HG02610 (cell line): ENCODE results near the gene UNC13C.
"Not testable (repeated sequence)": the region's sequence is repeated elsewhere in the genome, so short reads cannot be mapped to it uniquely, and the experiment has no call there.

Experiments used
- ATAC-seq: cut with Tn5 transposase; IDR thresholded peaks from one replicate; pipeline ENCODE4 v1.9.1; 2021; ENCODE audit warnings: mild to moderate bottlenecking, moderate library complexity; ENCODE audit not compliant: unreplicated experiment

UNC13C gene

GRCh38 chr15:53978253-53978906 lies at the start of gene UNC13C:
Gene UNC13C (plus strand): TSS chr15:53978441. CDS start chr15:54012904, 34,463 bp downstream.
- ATAC-seq, result no peak

- ATAC-seq, result no peak
Measured at GRCh38 chr15:53936137-53936536, 42.1 kb upstream of the UNC13C start.

GRCh38 chr15:53937632-53938031 lies 40.6 kb upstream of the UNC13C start:
- not testable (repeated sequence) for ATAC-seq

GRCh38 chr15:53950572-53950971 lies 27.7 kb upstream of the UNC13C start:
- ATAC-seq, result no peak

DNA sequence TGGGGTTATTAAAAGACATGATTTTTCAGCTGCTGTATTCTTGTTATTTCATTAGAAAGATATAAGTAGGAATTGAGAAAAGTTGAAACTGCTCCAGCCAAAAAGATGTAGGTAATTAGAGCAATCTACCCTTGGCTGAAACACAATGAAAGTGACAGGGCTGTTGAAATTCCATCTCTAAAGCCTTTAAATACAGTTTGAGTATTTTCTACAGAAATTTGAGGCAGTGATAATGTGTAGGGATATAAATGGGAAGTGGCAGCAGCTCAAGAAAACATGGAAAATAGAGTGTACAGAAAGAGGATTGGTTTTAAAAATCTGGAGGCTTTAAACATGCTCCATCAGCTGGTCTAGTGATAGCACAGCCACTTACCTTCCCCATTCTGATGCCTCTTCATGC lies 22.8 kb upstream of the UNC13C start:
- no peak for ATAC-seq

DNA sequence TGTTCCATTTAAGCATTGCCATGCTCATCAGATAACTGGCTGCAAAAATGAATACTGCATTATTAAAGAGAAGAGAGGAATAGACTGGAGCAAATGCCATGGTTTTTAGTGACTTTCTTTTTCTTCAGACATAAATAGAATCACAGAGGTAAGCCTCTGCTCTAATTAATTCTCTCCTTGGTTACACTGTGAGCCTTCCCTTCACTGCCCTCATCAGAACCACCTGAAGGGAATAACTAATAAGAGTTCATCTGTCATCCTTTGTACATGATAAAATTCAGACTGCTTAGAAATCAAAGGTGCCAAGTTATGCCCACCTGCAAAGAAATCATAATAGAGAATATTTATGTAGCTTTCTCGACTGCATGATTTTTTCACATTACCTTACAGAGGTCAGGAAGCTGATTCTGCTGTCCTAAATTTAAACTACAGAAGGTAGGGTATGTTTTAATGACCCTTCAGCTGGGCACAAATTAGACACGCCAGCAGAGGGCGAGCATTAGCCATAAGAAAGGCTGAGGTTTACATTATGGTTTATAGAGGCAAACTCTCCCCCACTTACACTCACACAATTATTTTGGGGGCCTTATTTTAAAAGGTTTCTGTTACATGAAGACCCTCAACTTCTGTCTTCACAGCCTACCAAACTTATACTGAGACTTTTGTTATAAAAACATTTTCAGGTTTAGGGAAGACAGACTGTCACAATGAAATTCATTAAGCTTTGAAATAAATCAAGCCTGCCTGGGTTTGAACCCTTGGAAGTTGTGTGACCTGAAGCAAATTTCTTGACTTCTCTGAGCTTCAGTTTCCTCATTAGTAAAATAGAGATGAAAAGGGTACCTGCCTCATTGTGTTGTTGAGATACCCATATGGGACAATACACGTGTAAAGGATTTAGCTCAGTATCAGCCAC lies 15.3 kb upstream of the UNC13C start:
- no peak for ATAC-seq

- no peak for ATAC-seq
Measured at GRCh38 chr15:53963801-53964200, 14.4 kb upstream of the UNC13C start.

DNA sequence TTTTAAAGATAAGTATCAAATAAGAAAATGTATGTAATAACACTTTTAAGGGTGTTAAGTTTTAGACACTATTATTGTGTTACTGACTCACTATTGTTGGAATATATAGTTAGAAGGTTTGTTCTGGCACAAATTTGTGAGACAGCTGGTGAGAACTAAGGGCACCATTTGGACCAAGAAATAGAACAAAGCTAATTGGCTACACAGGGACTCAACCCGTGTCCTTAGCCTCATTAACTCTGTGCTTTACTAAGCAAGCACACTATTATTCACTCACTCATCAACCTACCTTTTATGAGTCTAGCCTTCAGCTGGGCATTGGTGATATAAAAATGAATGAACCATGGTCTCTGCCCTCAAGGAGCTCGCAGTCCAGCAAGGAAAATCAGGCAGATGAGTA lies 4.1 kb upstream of the UNC13C start:
- no peak for ATAC-seq

DNA sequence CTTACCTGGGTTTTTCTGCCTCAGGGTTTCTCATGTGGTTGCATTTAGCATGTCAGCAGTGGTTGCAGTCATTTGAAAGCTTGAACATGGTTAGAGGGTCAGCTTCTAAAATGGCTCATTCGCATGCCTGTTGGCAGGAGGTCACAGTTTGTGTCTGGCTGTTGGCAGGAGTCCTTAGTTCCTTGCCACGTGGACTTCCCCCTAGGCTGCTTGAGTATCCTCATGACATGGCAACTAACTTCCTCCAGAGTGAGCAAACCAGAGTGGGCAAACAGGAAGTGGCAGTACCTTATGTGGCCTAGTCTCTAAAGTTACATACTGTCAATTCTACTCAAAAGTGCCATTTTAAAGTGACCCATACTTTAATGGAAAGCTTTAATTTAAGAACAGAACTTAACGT lies 3.4 kb upstream of the UNC13C start:
- ATAC-seq, result no peak

- no peak for ATAC-seq
Measured at GRCh38 chr15:53976844-53977392, 1.3 kb upstream of the UNC13C start.

DNA sequence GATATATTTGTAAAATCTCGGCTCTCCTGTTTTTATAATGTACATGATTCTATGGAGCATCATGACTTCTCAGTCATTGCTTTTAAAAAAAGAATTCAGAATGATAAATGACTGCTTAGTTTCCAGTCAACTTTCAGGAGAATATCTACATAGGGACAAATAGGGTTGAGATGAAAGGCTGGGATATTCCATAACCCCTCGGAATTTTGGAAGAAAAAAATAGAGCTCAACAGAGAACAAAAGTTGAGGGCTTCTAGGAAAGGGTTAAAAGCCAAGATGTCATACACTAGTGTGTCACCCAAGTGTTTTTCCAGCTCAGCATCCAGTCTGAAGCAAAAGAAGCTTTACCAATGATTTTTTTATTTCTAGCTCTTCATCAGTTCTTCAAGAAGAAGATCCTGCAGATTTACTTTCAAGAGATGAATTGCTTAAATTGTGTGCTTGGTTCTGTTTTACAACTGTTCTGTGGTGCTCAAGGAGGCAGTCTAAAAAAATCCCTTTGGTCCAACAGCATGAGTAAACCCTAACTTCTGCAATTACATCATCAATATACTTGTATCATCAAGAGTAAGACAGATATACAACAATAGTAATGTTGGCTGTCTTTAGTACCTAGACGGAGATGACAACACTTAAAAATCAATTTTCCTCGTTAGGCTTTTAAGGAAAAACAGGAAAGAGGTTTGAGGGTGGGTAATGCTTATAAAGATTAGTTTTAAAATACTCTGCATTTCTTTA lies 979 bp downstream of the UNC13C start:
- ATAC-seq, result no peak

DNA sequence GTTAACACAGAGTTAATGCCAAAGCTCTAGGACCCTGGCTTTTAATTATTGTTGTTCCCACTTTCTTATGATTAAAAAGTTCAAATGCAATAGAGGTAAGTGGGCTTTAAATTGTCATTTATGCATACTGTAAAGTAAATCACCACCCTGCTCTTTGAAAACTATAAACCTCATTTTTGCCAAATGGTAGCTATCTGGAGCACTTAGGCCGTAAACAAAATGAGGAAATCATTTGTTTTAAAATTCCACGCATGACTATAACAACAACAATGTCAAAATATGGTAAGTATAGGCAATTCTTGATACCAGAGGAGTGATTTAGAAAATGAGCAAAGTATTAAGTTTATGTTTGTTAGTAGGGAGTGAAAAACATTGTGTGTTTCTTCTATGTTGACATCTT lies 1.8 kb downstream of the UNC13C start:
- no peak for ATAC-seq

DNA sequence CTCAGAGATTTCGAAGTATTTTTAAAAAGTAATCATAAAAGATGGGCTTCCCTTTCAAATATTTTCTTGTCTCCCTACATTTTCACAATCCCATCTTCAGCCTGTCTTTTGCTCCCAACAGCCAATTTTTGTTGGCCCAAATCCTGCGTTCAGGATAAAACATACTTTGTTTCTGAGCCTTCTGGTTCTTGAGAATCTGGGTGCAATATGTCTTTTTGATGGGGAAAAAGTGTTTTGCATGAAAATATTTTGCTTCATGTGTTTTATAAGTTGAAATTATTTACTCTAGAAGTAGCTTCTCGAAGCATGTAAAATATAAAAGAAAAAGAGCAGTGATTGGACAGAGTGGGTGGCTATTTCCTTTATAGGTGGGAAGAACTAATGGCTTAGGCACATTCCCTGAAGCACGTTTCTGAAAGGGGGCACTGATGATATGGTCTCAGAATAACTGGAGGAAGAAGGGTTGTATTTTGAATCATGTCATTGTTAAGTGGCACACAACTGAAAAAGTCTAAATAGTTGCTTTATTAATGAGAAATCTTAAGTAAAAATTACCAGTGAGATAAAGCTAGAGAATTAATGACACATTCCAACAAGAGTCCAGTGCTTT lies 3.9 kb downstream of the UNC13C start:
- no peak for ATAC-seq

- no peak for ATAC-seq
Measured at GRCh38 chr15:53982876-53983275, 4.6 kb downstream of the UNC13C start.

- ATAC-seq, result no peak
Measured at GRCh38 chr15:53984221-53984620, 6.0 kb downstream of the UNC13C start.

DNA sequence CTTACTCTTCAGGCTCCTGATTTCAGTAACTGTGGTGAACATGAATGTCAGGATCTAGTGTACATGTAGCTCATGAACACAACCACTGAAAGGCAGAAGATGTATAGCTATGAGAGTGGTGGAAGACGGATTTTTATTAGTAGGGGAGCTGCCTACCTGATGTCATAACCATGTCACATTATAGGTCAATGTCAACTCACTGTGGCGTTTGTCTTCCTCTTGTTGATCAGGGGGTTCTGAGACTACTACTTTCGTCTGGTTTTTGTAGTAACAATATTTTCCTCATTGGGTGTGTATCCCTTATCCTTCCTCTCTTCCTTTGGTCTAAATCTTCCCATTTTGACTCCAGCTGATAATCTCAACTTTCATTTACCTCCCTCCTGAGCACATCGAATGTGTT lies 7.3 kb downstream of the UNC13C start:
- ATAC-seq, result no peak

DNA sequence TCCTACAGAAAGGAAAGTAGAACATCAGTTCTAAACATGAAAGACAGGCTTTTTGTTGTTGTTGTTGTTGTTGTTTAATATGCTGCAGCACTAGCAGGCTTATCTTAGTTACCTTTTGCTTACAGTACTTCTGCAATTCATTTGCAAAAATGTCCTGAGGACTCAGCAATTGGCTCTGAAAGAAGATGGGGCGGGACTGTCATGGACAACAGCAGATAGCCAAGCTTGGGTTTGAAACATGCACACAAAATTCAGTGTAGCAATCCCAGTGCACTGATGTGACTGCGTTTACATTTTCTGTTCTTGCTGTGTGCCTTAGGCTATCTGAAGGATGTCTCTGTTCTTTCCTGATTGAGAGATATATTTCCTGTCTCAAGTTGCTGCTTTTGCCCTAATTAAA lies 9.2 kb downstream of the UNC13C start:
- no peak for ATAC-seq

- no peak for ATAC-seq
Measured at GRCh38 chr15:54007256-54007655, 29.0 kb downstream of the UNC13C start.

GRCh38 chr15:54011656-54012055 lies 33.4 kb downstream of the UNC13C start:
- no peak for ATAC-seq

DNA sequence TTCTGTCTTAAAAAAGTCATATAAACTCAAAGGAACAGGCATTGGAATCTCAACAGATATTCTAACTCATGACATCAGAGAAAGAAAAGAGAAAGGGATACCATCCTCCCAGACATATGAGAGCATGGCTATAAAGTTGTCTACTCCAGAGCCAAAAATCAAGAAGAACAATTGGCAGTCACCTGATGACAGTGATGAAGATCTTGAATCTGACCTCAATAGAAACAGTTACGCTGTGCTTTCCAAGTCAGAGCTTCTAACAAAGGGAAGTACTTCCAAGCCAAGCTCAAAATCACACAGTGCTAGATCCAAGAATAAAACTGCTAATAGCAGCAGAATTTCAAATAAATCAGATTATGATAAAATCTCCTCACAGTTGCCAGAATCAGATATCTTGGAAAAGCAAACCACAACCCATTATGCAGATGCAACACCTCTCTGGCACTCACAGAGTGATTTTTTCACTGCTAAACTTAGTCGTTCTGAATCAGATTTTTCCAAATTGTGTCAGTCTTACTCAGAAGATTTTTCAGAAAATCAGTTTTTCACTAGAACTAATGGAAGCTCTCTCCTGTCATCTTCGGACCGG lies 35.9 kb downstream of the UNC13C start:
- no peak for ATAC-seq
